GM21515 (cell line): ENCODE data around the gene ARRB2.

Experiments used
- ATAC-seq: cut with Tn5 transposase; IDR thresholded peaks from one replicate; pipeline ENCODE4 v1.9.1; 2021; ENCODE audit not compliant: unreplicated experiment

The ARRB2 gene

DNA sequence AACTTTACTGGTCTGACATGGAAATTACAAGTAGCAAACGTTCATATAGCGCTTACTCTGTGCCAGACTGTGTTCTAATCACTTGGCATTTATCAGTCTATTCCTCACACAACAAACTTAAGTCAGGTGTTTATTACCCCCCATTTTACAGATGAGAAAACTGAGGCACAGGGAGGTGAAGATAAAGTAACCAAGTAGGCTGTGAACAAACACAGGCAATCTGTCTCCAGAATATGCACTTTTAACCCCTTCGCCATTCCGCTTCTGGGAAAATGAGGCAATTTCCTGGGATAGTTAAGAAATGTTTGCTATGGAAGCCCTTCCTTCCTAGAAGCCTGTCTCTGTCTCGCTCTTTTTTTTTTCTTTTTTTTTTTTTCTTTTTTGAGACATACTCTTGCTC lies 41.5 kb downstream of the ARRB2 start:
- no peak for ATAC-seq

- no peak for ATAC-seq
Measured at GRCh38 chr17:4753392-4753791, 43.0 kb downstream of the ARRB2 start.

DNA sequence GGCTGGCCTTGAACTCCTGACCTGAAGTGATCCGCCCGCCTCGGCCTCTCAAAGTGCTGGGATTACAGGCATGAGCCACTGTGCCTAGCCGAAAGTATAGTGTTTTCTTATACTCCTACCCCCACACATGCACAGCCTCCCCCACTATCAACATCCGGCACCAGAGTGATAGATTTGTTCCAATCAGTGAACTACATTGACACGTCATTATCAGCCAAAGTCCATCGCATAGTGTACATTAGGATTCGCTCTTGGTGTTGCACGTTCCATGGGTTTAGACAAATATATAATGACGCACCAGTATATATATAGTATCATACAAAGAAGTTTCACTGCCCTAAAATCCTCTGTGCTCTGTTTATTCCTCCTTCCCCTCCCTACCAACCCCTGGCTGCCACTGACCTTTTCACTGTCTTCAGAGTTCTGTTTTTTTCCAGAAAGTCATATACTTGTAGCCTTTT lies 49.4 kb downstream of the ARRB2 start:
- no peak for ATAC-seq

DNA sequence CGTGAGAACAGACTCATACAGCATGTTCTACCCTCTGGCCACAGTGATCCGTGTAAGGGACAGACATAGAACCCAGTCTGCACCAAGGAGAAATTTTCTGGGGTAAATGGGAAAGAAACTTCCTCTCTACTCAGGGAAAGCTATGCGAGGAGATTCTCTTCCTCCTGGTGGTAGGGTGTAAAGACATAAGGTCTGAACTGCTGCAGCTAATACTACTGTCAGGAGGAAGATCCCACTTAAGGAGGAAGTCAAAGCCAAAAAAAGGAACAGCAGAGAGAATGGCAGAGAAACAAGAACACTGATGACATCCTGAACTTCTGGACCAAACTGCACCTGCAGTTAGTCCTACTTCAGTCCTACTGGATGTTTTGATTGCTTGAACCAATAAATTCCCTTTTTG lies 54.2 kb downstream of the ARRB2 start:
- no peak for ATAC-seq

GRCh38 chr17:4766201-4766600 lies 55.8 kb downstream of the ARRB2 start:
- ATAC-seq, result no peak

DNA sequence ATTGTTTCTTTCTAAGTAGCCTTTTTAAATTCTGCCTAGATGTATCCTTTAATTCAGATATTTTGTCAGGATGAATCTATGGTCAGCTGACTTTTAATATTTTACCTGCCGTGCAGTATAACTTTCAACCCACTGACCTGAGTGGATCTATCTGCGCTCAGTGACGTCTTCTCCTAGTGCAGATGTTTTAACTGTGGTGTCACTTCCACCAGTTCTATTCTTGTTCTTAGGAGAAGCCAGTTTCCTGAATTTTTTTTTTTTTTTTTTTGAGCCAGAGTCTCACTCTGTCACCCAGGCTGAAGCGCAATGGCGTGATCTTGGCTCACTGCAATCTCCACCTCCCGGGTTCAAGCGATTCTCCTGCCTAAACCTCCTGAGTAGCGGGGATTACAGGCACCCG lies 56.3 kb downstream of the ARRB2 start:
- no peak for ATAC-seq

GRCh38 chr17:4768298-4768697 lies 57.9 kb downstream of the ARRB2 start:
- ATAC-seq, result no peak

GRCh38 chr17:4769628-4770027 lies 59.2 kb downstream of the ARRB2 start:
- no peak for ATAC-seq
